Hypothalamus (tissue), 51 donors: ENCODE data around the gene KLF15.

Source experiments
- DNase-seq, 51 donors: peaks; one replicate each; lab custom pipeline; 2025; lab: John Stamatoyannopoulos, UW

KLF15 gene

GRCh38 chr3:126326629-126327028, 30.6 kb downstream of the KLF15 start:
- DNase-seq: no peak

- DNase-seq: no peak
Observed at GRCh38 chr3:126322181-126322967, 34.8 kb downstream of the KLF15 start.

GRCh38 chr3:126321490-126321889, 35.7 kb downstream of the KLF15 start:
- DNase-seq: no peak

GRCh38 chr3:126320517-126321293, 36.5 kb downstream of the KLF15 start:
- no peak for DNase-seq

- no peak for DNase-seq
Observed at GRCh38 chr3:126319701-126320295, 37.4 kb downstream of the KLF15 start.

GRCh38 chr3:126317029-126317996, 39.9 kb downstream of the KLF15 start:
- DNase-seq: no peak

GRCh38 chr3:126316501-126316939, 40.7 kb downstream of the KLF15 start:
- no peak for DNase-seq

GRCh38 chr3:126316031-126316461, 41.2 kb downstream of the KLF15 start:
- no peak for DNase-seq

- DNase-seq: no peak
Observed at GRCh38 chr3:126314790-126315658, 42.2 kb downstream of the KLF15 start.

GRCh38 chr3:126314305-126314789, 42.9 kb downstream of the KLF15 start:
- no peak for DNase-seq

- no peak for DNase-seq
Observed at GRCh38 chr3:126313580-126314304, 43.5 kb downstream of the KLF15 start.

GRCh38 chr3:126313166-126313565, 44.0 kb downstream of the KLF15 start:
- no peak for DNase-seq

- DNase-seq: no peak
Observed at GRCh38 chr3:126312341-126312740, 44.9 kb downstream of the KLF15 start.

GRCh38 chr3:126311338-126311978, 45.8 kb downstream of the KLF15 start:
- no peak for DNase-seq

- DNase-seq: no peak
Observed at GRCh38 chr3:126310816-126311215, 46.4 kb downstream of the KLF15 start.

GRCh38 chr3:126309861-126310655, 47.1 kb downstream of the KLF15 start:
- DNase-seq: no peak

GRCh38 chr3:126309165-126309564, 48.0 kb downstream of the KLF15 start:
- DNase-seq: no peak
